K562 (cell line): ENCODE measurements around the gene MVB12B. TPM values are rescaled to one million over a fixed set of nuclear protein-coding genes. Genes with fewer than 3 reads are reported as not detected.

ENCODE experiments used
- ATAC-seq: fragments of 200-7000 bp; cut with Tn5 transposase; 3 replicates; pipeline ENCODE4 v1.9.1; 2020; ENCODE audit warnings: moderate library complexity
- BruUV-seq: library from RNA; stranded (reverse); fragments of 400-500 nt; replicated peaks from 2 replicates; lab custom pipeline; 2021; lab: Mats Ljungman, UMichigan
- CTCF ChIA-PET: fragments of 300-600 bp; formaldehyde crosslinking; extraction: SDS; loops from one replicate; lab custom pipeline; 2021; ENCODE audit warnings: low intra/inter-chr PET ratio; lab: Yijun Ruan, JAX
- POLR2A ChIA-PET: fragments of 300-600, 350-650 bp; sonication (Branson Sonifier 250); formaldehyde crosslinking; extraction: SDS; loops from one replicate; lab custom pipeline; 2021; ENCODE audit warnings: antibody characterized with exemption, inconsistent platforms; lab: Yijun Ruan, JAX
- DNase-seq, 4 experiments: peaks; one replicate each; pipeline versions ENCODE4 v3.0.0 to v3.0.0-alpha.2; 2011 to 2018; ENCODE audit warnings: low spot score in 3 of 4, mixed read lengths in 3 of 4; ENCODE audit errors: extremely low read depth in 1 of 4
- FAIRE-seq: peaks from 2 replicates; lab custom pipeline; 2011; peaks lifted over from hg19 to GRCh38; lab: Jason Lieb, UNC
- H2AFZ ChIP-seq: 2 replicates; pipeline ENCODE4 v1.6.0; 2011; ENCODE audit warnings: low read depth, low read length, control low read depth, inconsistent platforms
- H3K27ac ChIP-seq: fragments of 200-600 bp; 3 replicates; pipeline ENCODE4 v1.8.0; 2011; ENCODE audit warnings: low read depth, mild to moderate bottlenecking, control low read depth, inconsistent platforms, low read length, moderate library complexity, mixed read lengths; ENCODE audit errors: extremely low read depth
- H3K27me3 ChIP-seq, 2 experiments: fragments of 300-600 bp in 1 of 2; 2 replicates in 1 of 2; 3 replicates in 1 of 2; pipeline versions ENCODE4 v1.6.0 to v1.8.0; 2011; ENCODE audit warnings: inconsistent platforms in 2 of 2, low read length in 2 of 2, mild to moderate bottlenecking in 1 of 2, mixed read lengths in 1 of 2, moderate library complexity in 1 of 2; ENCODE audit not compliant: control insufficient read depth in 2 of 2, insufficient read depth in 2 of 2
- H3K36me3 ChIP-seq: fragments of 300-600 bp; 3 replicates; pipeline ENCODE4 v1.8.0; 2011; ENCODE audit warnings: mild to moderate bottlenecking, low read length, inconsistent platforms; ENCODE audit not compliant: control insufficient read depth, insufficient read depth
- H3K4me1 ChIP-seq, 2 experiments: fragments of 200-600 bp in 1 of 2; replicated peaks in 1 of 2; 2 replicates in 1 of 2; 3 replicates in 1 of 2; pipeline versions ENCODE4 v1.5.1 to v1.8.0; 2011; ENCODE audit warnings: inconsistent platforms in 2 of 2, low read length in 2 of 2, mild to moderate bottlenecking in 1 of 2, mixed read lengths in 1 of 2, moderate library complexity in 1 of 2; ENCODE audit not compliant: control insufficient read depth in 2 of 2, insufficient read depth in 2 of 2
- H3K4me2 ChIP-seq: 2 replicates; pipeline ENCODE4 v1.6.1; 2011; ENCODE audit warnings: low read length, control low read depth, inconsistent platforms, mixed read lengths; ENCODE audit not compliant: insufficient read depth
- H3K4me3 ChIP-seq: fragments of 200-600 bp; sonication (generic), shearing (Covaris generic); 2 replicates; pipeline ENCODE4 v1.5.1; 2016; ENCODE audit warnings: control low read depth, inconsistent platforms
- H3K79me2 ChIP-seq: fragments of 200-600 bp; 3 replicates; pipeline ENCODE4 v1.8.0; 2011; ENCODE audit warnings: low read length, inconsistent platforms; ENCODE audit not compliant: control insufficient read depth, insufficient read depth
- H3K9ac ChIP-seq, 2 experiments: 2 replicates each; pipeline versions ENCODE4 v1.6.0 to v1.6.1; 2011; ENCODE audit warnings: low read depth in 2 of 2, low read length in 2 of 2, control low read depth in 1 of 2, inconsistent platforms in 1 of 2, mild to moderate bottlenecking in 1 of 2, mixed read lengths in 1 of 2; ENCODE audit not compliant: insufficient read depth in 1 of 2
- H3K9me1 ChIP-seq: one replicate; pipeline ENCODE4 v1.6.0; 2011; ENCODE audit warnings: inconsistent platforms, mild to moderate bottlenecking, low read length, moderate library complexity; ENCODE audit not compliant: control insufficient read depth, insufficient read depth
- H3K9me3 ChIP-seq: replicated peaks from 2 replicates; pipeline ENCODE4 v1.5.1; 2011; ENCODE audit warnings: low read depth, low read length, inconsistent platforms; ENCODE audit not compliant: control insufficient read depth, insufficient read depth
- H4K20me1 ChIP-seq: replicated peaks from 2 replicates; pipeline ENCODE4 v1.6.1; 2011; ENCODE audit warnings: low read length, inconsistent platforms, mixed read lengths; ENCODE audit not compliant: control insufficient read depth, insufficient read depth
- ATF4 ChIP-seq: fragments of 450-650 bp; formaldehyde crosslinking; IDR thresholded peaks from 2 replicates; pipeline ENCODE4 v1.4.0; 2022; ENCODE audit warnings: mild to moderate bottlenecking, moderate library complexity
- BDP1 ChIP-seq: IDR thresholded peaks from 3 replicates; pipeline ENCODE4 v1.6.1; 2011; ENCODE audit not compliant: insufficient read length, insufficient read depth
- HDAC2 ChIP-seq: fragments of 450-650 bp; IDR thresholded peaks from 2 replicates; pipeline ENCODE4 v1.6.1; 2016; ENCODE audit warnings: mild to moderate bottlenecking
- HMGXB4 ChIP-seq: sonication (generic); formaldehyde crosslinking; IDR thresholded peaks from 2 replicates; pipeline ENCODE4 v1.8.1; 2023; ENCODE audit warnings: mild to moderate bottlenecking, missing genetic modification reagents
- ILK ChIP-seq: fragments of 450-650 bp; IDR thresholded peaks from 2 replicates; pipeline ENCODE4 v1.6.1; 2016; ENCODE audit warnings: missing genetic modification characterization, low read depth, mild to moderate bottlenecking, missing compliant biosample characterization, moderate library complexity, borderline replicate concordance
- MAFK ChIP-seq: IDR thresholded peaks from 2 replicates; pipeline ENCODE4 v1.6.1; 2011; ENCODE audit warnings: low read length, improper control_type of control experiment
- NR2C1 ChIP-seq, 2 experiments: fragments of 450-650 bp; IDR thresholded peaks; 2 replicates each; pipeline ENCODE4 v1.6.1; 2017; ENCODE audit warnings: mild to moderate bottlenecking in 2 of 2, antibody characterized with exemption in 1 of 2, inconsistent platforms in 1 of 2, missing compliant biosample characterization in 1 of 2, missing genetic modification characterization in 1 of 2
- PCBP2 ChIP-seq: fragments of 200-400 bp; formaldehyde crosslinking; IDR thresholded peaks from 2 replicates; pipeline ENCODE4 v1.6.1; 2018; ENCODE audit warnings: low read length, low read depth, mild to moderate bottlenecking, moderate library complexity; ENCODE audit not compliant: poor library complexity, severe bottlenecking
- RHOXF2B ChIP-seq: fragments of 250-450 bp; sonication (Bioruptor Pico); conservative IDR thresholded peaks from 2 replicates; pipeline ENCODE4 v1.5.1; 2021
- SMAD1 ChIP-seq: fragments of 150-350 bp; IDR thresholded peaks from 2 replicates; pipeline ENCODE4 v1.6.1; 2014; ENCODE audit warnings: low read length, low read depth; ENCODE audit not compliant: partially characterized antibody
- SREBF2 ChIP-seq: sonication (generic); formaldehyde crosslinking; IDR thresholded peaks from 2 replicates; pipeline ENCODE4 v1.4.0; 2020; ENCODE audit warnings: mild to moderate bottlenecking, missing genetic modification reagents
- YBX1 ChIP-seq: fragments of 450-650 bp; IDR thresholded peaks from 2 replicates; pipeline ENCODE4 v1.7.1; 2016; ENCODE audit warnings: mild to moderate bottlenecking
- ZNF740 ChIP-seq, 3 experiments: fragments of 200-800 bp in 1 of 3; sonication (Bioruptor generic) in 1 of 3; sonication (generic) in 1 of 3; formaldehyde crosslinking in 1 of 3; IDR thresholded peaks; 2 replicates each; pipeline versions ENCODE4 v1.6.1 to v1.8.0; 2016 to 2022; ENCODE audit warnings: mild to moderate bottlenecking in 2 of 3, missing compliant biosample characterization in 2 of 3, missing genetic modification characterization in 2 of 3, missing genetic modification reagents in 1 of 3
- WGBS: fragments of 100-300 bp; shearing (Covaris generic); methylation state at CpG from one replicate; pipeline ENCODE4 v1.1.6; 2016; ENCODE audit warnings: low coverage, mixed read lengths; ENCODE audit not compliant: insufficient coverage; ENCODE audit errors: missing lambda C conversion rate; 5-methylcytosine and 5-hydroxymethylcytosine counted together
- in situ Hi-C: fragments of 300-500 bp; cut with MboI; formaldehyde crosslinking; loops from 4 replicates; pipeline ENCODE4 v1.15.0; 2018; ENCODE audit warnings: inconsistent platforms, mixed read lengths
- intact Hi-C: fragments of 100-400 bp; cut with micrococcal nuclease; formaldehyde crosslinking; loops from 2 replicates; pipeline ENCODE4 v1.14.2; 2022
- polyA plus RNA-seq, 8 experiments: library from polyadenylated mRNA; depleted of rRNA in 4 of 8; stranded (reverse) in 5 of 8; unstranded in 3 of 8; fragments of >200 nt; fragmentation: Nextera tagmentation in 2 of 8; fragmentation: Illumina TruSeq in 1 of 8; extraction: Ambion mirVana in 2 of 8; extraction: Trizol in 1 of 8; gene quantifications; 2 replicates each; pipeline versions ENCODE4 v1.2.1 to v1.2.3, GENCODE V29; 2011 to 2014; ENCODE audit warnings: inconsistent platforms in 1 of 8, missing spikeins in 1 of 8
- total RNA-seq, 7 experiments: library from RNA; depleted of rRNA in 6 of 7; stranded (reverse); fragments of >200 nt in 6 of 7; fragmentation: Illumina TruSeq in 2 of 7; extraction: Trizol in 2 of 7; gene quantifications; 2 replicates each; pipeline versions ENCODE4 v1.2.1 to v1.2.3, GENCODE V29; 2011 to 2021; ENCODE audit warnings: low replicate concordance in 1 of 7
- TF ChIP-seq, protein P1 (sequence below): fragments of 450-650 bp; IDR thresholded peaks from 2 replicates; pipeline ENCODE4 v1.6.1; 2018; ENCODE audit not compliant: partially characterized antibody

The MVB12B gene
- total and polyA plus RNA-seq, 9 of the 15 experiments (the other 6 are each of a cell fraction or from before 2014, with no cell fraction given), result not detected

DNA sequence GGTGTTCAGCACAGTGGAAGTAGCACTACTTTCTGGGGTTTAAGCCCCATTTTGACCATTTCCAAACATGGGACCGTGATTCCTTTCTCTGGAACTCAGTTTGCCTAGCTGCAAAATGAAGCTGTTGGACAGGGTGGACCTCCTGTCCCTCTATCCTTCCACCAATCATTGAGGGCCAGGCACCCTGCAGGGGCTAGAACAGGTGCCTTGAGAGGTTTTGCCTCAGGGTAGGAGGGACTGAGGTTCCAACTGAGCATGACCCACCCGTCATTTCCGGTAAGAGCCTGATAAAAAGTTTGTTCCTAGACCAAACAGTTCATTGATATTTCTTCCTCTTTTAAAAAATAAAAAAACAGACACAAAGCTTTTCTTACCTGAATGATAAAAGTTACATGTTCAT, 116.5 kb downstream of the MVB12B start:
- Histone ChIP-seq H3K27ac (no peak overlapping the region), H3K9me1 (no peaks in the 10 kb centered on the region), H3K27me3 (peaks cover 0 to 19% of the 10 kb centered on the region in 2 experiments; a peak in 2 of 5 replicates), H3K79me2 (no peaks in the 10 kb centered on the region), H3K4me3 (no peak overlapping the region), H3K36me3 (no peaks in the 10 kb centered on the region), H3K4me1 (no peaks in the 10 kb centered on the region), H3K9me3 (no peaks in the 10 kb centered on the region), H3K4me2 (no peak overlapping the region), H4K20me1 (no peaks in the 10 kb centered on the region), H2AFZ (no peak overlapping the region), H3K9ac (no peak overlapping the region)
- in situ Hi-C loops, result no loop called here
- ChIA-PET POLR2A (interaction anchor here (0.6 to 0.7 kb wide), 4 partner anchors 9 to 66 kb away, joined by 3 to 7 read pairs (median 4); no protein-coding TSS in a partner anchor), CTCF (no interaction called here)
- BruUV-seq, result no TSS peak
- 0% methylated on average over 3 of the region's 3 CpGs for WGBS
- DNase-seq (no peak), ATAC-seq (no peak), FAIRE-seq (no peak)
- intact Hi-C loops, result no loop called here
- TF ChIP-seq SREBF2 (CRISPR knock-in tag) (no peak), ZNF740 (CRISPR knock-in tag; IDR thresholded peaks at IDR 0.05) (no peak), ZNF740 (tag; IDR thresholded peaks at IDR 0.05) (no peak), RHOXF2B (CRISPR knock-in tag) (no peak), ILK (no peak), HMGXB4 (CRISPR knock-in tag) (no peak), SMAD1 (no peak), HDAC2 (no peak), ATF4 (CRISPR knock-in tag) (no peak), NR2C1 (IDR thresholded peaks at IDR 0.05) (no peak), NR2C1 (tag; IDR thresholded peaks at IDR 0.05) (no peak), MAFK (no peak), PCBP2 (no peak), YBX1 (no peak), BDP1 (no peak)
- TF ChIP-seq, protein P1, sequence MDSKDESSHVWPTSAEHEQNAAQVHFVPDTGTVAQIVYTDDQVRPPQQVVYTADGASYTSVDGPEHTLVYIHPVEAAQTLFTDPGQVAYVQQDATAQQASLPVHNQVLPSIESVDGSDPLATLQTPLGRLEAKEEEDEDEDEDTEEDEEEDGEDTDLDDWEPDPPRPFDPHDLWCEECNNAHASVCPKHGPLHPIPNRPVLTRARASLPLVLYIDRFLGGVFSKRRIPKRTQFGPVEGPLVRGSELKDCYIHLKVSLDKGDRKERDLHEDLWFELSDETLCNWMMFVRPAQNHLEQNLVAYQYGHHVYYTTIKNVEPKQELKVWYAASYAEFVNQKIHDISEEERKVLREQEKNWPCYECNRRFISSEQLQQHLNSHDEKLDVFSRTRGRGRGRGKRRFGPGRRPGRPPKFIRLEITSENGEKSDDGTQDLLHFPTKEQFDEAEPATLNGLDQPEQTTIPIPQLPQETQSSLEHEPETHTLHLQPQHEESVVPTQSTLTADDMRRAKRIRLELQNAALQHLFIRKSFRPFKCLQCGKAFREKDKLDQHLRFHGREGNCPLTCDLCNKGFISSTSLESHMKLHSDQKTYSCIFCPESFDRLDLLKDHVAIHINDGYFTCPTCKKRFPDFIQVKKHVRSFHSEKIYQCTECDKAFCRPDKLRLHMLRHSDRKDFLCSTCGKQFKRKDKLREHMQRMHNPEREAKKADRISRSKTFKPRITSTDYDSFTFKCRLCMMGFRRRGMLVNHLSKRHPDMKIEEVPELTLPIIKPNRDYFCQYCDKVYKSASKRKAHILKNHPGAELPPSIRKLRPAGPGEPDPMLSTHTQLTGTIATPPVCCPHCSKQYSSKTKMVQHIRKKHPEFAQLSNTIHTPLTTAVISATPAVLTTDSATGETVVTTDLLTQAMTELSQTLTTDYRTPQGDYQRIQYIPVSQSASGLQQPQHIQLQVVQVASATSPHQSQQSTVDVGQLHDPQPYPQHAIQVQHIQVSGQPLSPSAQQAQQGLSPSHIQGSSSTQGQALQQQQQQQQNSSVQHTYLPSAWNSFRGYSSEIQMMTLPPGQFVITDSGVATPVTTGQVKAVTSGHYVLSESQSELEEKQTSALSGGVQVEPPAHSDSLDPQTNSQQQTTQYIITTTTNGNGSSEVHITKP, result no peak
